Measurements from ENCODE around the gene AAK1.
"Not testable (repeated sequence)": the region's sequence is repeated elsewhere in the genome, so short reads cannot be mapped to it uniquely, and the experiment has no call there.

Gene AAK1

DNA sequence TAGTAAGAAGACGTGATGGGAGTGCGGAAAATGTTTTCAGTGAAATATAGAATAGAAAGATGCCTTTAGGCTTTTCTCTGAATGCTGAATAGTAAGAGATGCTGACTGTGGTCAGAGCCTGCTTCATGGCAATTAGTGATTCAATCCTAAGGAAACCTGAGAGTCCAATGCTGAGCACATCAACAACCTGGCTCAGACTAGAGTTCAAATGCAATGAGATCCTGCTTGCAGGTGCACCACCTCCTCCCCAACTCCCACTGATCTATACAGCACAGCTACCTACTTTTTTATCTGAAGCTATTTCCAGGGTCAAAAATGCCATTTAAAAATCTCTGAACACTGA is 65.4 kb downstream of the AAK1 start:
- no peak for DNase-seq (ENCODE audit: low spot score)
- CTCF ChIA-PET = no interaction called here
- no peak overlapping the region for H3K27ac ChIP-seq
- POLR2A ChIA-PET (ENCODE audit: low non-redundant PET) = no interaction called here
- TF ChIP-seq, protein P1, sequence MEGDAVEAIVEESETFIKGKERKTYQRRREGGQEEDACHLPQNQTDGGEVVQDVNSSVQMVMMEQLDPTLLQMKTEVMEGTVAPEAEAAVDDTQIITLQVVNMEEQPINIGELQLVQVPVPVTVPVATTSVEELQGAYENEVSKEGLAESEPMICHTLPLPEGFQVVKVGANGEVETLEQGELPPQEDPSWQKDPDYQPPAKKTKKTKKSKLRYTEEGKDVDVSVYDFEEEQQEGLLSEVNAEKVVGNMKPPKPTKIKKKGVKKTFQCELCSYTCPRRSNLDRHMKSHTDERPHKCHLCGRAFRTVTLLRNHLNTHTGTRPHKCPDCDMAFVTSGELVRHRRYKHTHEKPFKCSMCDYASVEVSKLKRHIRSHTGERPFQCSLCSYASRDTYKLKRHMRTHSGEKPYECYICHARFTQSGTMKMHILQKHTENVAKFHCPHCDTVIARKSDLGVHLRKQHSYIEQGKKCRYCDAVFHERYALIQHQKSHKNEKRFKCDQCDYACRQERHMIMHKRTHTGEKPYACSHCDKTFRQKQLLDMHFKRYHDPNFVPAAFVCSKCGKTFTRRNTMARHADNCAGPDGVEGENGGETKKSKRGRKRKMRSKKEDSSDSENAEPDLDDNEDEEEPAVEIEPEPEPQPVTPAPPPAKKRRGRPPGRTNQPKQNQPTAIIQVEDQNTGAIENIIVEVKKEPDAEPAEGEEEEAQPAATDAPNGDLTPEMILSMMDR (conservative IDR thresholded peaks at IDR 0.05; ENCODE audit: low read depth) = no peak

- H3K27ac ChIP-seq = no peak overlapping the region
- no peak for DNase-seq (ENCODE audit: low spot score)
- TF ChIP-seq, protein P1 (conservative IDR thresholded peaks at IDR 0.05; ENCODE audit: low read depth) = no peak
- POLR2A ChIA-PET (ENCODE audit: low non-redundant PET) = no interaction called here
- CTCF ChIA-PET = no interaction called here
These were observed 65.9 kb downstream of the AAK1 start for GRCh38 chr2:69577467-69578197.

- no peak for DNase-seq (ENCODE audit: low spot score)
- no peak overlapping the region for H3K27ac ChIP-seq
- POLR2A ChIA-PET (ENCODE audit: low non-redundant PET) = no interaction called here
- TF ChIP-seq, protein P1 (conservative IDR thresholded peaks at IDR 0.05; ENCODE audit: low read depth) = no peak
- CTCF ChIA-PET = interaction anchor here (0.6 to 1.4 kb wide), 2 partner anchors 11 to 147 kb away, joined by 3 to 4 read pairs; no protein-coding TSS in a partner anchor
These were observed 66.7 kb downstream of the AAK1 start for GRCh38 chr2:69576880-69577279.

GRCh38 chr2:69575926-69576325 is 67.6 kb downstream of the AAK1 start:
- ChIA-PET CTCF (interaction anchor here (1.4 kb wide), 1 partner anchor 10 kb away, joined by 4 read pairs; no protein-coding TSS in a partner anchor), POLR2A (ENCODE audit: low non-redundant PET) (no interaction called here)
- no peak for DNase-seq (ENCODE audit: low spot score)
- no peak overlapping the region for H3K27ac ChIP-seq
- TF ChIP-seq, protein P1 (conservative IDR thresholded peaks at IDR 0.05; ENCODE audit: low read depth) = no peak

DNA sequence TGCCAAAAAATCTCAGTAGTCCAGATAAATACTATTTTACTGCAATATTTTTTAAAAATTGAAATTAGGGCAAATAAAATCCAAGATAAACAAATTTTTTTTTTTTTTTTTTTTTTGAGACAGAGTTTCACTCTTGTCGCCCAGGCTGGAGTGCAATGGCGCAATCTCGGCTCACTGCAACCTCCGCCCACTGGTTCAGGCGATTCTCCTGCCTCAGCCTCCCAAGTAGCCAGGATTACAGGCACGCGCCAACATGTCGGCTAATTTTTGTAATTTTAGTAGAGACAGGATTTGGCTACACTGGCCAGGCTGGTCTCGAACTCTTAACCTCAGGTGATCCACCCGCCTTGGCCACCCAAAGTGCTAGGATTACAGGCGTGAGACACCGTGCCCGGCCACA is 68.2 kb downstream of the AAK1 start:
- DNase-seq (ENCODE audit: low spot score); POLR2A ChIA-PET (ENCODE audit: low non-redundant PET); H3K27ac ChIP-seq: not testable (repeated sequence)
- CTCF ChIA-PET = interaction anchor here (1.4 kb wide), 1 partner anchor 10 kb away, joined by 4 read pairs; no protein-coding TSS in a partner anchor

- POLR2A ChIA-PET (ENCODE audit: low non-redundant PET) = no interaction called here
- TF ChIP-seq, protein P1 (conservative IDR thresholded peaks at IDR 0.05; ENCODE audit: low read depth) = no peak
- CTCF ChIA-PET = interaction anchor here (0.7 kb wide), 1 partner anchor 9 kb away, joined by 3 read pairs; no protein-coding TSS in a partner anchor
- DNase-seq (ENCODE audit: low spot score) = no peak
- no peak overlapping the region for H3K27ac ChIP-seq
These were observed 70.9 kb downstream of the AAK1 start for GRCh38 chr2:69572641-69573040.

DNA sequence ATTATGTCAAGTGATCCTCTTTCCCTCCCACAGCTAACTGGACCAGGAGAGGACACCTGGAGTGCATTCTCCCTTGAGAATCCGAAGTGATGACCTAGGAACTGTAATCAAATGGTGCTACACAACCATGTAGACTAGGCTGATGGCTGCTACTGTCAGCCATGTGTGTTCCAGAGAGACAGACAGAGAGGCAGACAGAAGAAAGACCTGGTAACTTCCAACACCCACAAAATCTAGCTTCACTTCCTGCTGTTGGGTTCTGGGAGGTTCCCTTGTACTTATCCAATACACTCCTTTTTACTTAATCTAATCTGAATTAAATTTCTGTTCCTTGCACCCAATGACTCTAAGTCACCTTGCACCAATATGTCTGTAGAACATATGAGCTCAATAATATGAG is 72.3 kb downstream of the AAK1 start:
- DNase-seq (ENCODE audit: low spot score) = no peak
- TF ChIP-seq, protein P1 (conservative IDR thresholded peaks at IDR 0.05; ENCODE audit: low read depth) = no peak
- ChIA-PET CTCF (no interaction called here), POLR2A (ENCODE audit: low non-redundant PET) (no interaction called here)
- H3K27ac ChIP-seq = no peak overlapping the region
